H1 (cell line): ENCODE results near the gene CPED1. TPM values are rescaled to one million over a fixed set of nuclear protein-coding genes. Genes with fewer than 3 reads are reported as not detected.

ENCODE experiments used
- CHD7 ChIP-seq: fragments of 300-600 bp; sonication (generic); IDR thresholded peaks from 2 replicates; pipeline ENCODE4 v1.7.1; 2012; ENCODE audit warnings: low read length, moderate library complexity, mild to moderate bottlenecking, inconsistent platforms; ENCODE audit not compliant: insufficient replicate concordance
- polyA plus RNA-seq, 7 experiments: library from polyadenylated mRNA; depleted of rRNA in 3 of 7; stranded (reverse) in 5 of 7; unstranded in 2 of 7; fragments of >200 nt in 5 of 7; fragments of 200-250 nt in 2 of 7; gene quantifications; 1 replicate in 5 of 7; 2 replicates in 1 of 7; 4 replicates in 1 of 7; pipeline versions ENCODE4 v1.2.1 to v1.2.3, GENCODE V29; 2011 to 2013; ENCODE audit warnings: missing spikeins in 2 of 7, mixed read lengths in 2 of 7
- total RNA-seq: library from RNA; stranded (reverse); fragmentation: NEBNext Ultra II Directional; extraction: Animal tissue kit (Norgen Biotek cat#: 25700); gene quantifications from 2 replicates; pipeline ENCODE4 v1.2.1, GENCODE V29; 2021

Gene CPED1
- total and polyA plus RNA-seq, 2 of the 8 experiments (the other 6 are each of a cell fraction or from before 2014, with no cell fraction given) = 0.08 to 0.39 TPM

GRCh38 chr7:121132940-121133339 lies 144.4 kb downstream of the CPED1 start (continued):
- no peak for TF ChIP-seq CHD7
